ENCODE results near the gene ANKRD30B. TPM values are rescaled to one million over a fixed set of nuclear protein-coding genes. Genes with fewer than 3 reads are reported as not detected.
"Not testable (repeated sequence)": the region's sequence is repeated elsewhere in the genome, so short reads cannot be mapped to it uniquely, and the experiment has no call there.

Gene ANKRD30B
- total and polyA plus RNA-seq, 2 of the 4 experiments (the other 2 are of a cell fraction): not detected

GRCh38 chr18:14841607-14842006 lies 93.6 kb downstream of the ANKRD30B start:
- intact Hi-C loops (cut with micrococcal nuclease); DNase-seq; H3K4me1 ChIP-seq (ENCODE audit: control insufficient read depth, insufficient read depth, low read length); H3K9me3 ChIP-seq (ENCODE audit: control insufficient read depth, insufficient read depth, low read length); BruUV-seq (replicated peaks); H2BK5ac ChIP-seq (ENCODE audit: low read depth, low read length, poor library complexity, severe bottlenecking); H4K91ac ChIP-seq (ENCODE audit: insufficient read depth, low read depth, low read length); H2BK15ac ChIP-seq (ENCODE audit: low read depth, low read length); in situ Hi-C loops (cut with MboI; ENCODE audit: low sequenced_read_pairs); H3K18ac ChIP-seq (ENCODE audit: low read depth, low read length); H3K27me3 ChIP-seq (ENCODE audit: control insufficient read depth, insufficient read depth, low read length); H2AFZ ChIP-seq (replicated peaks; ENCODE audit: low read length, poor library complexity); H3K14ac ChIP-seq (replicated peaks; ENCODE audit: low read depth, low read length); H3K4me2 ChIP-seq (ENCODE audit: low read depth, low read length); ATAC-seq (ENCODE audit: low read depth); H3K9ac ChIP-seq (ENCODE audit: low read depth, low read length); H4K5ac ChIP-seq (ENCODE audit: low read depth, low read length); H3K36me3 ChIP-seq (ENCODE audit: control insufficient read depth, insufficient read depth, low read length); H3K56ac ChIP-seq (ENCODE audit: extremely low read depth, insufficient read depth, low read length); H2AK5ac ChIP-seq (ENCODE audit: low read depth, low read length); H2BK20ac ChIP-seq (ENCODE audit: low read depth, low read length); H2BK120ac ChIP-seq (ENCODE audit: low read depth, low read length); H3K23ac ChIP-seq (ENCODE audit: low read depth, low read length); H3K79me1 ChIP-seq (ENCODE audit: low read depth in 1 of 2, low read length in 2 of 2); H3K4ac ChIP-seq (ENCODE audit: low read depth, low read length); H3K4me3 ChIP-seq (ENCODE audit: insufficient read depth, low read depth, low read length); H4K8ac ChIP-seq (ENCODE audit: low read depth in 2 of 2, low read length in 2 of 2); CTCF ChIA-PET; H4K20me1 ChIP-seq (ENCODE audit: insufficient read depth, low read length); dilution Hi-C loops (cut with HindIII; ENCODE audit: low sequenced_read_pairs, unreplicated experiment); POLR2A ChIA-PET (ENCODE audit: unreplicated experiment); H2AK9ac ChIP-seq (replicated peaks; ENCODE audit: low read depth, low read length, poor library complexity); H3K9me1 ChIP-seq (ENCODE audit: insufficient read depth, low read length); H3K27ac ChIP-seq (ENCODE audit: insufficient read depth, low read length): not testable (repeated sequence)
- no CpG with 5 or more reads among the region's 2 CpGs for WGBS, 2 experiments (ENCODE audit: extremely low coverage in 2 of 2, insufficient read length in 1 of 2)

- H3K23ac ChIP-seq (ENCODE audit: low read depth, low read length); H2BK5ac ChIP-seq (ENCODE audit: low read depth, low read length, poor library complexity, severe bottlenecking); H4K5ac ChIP-seq (ENCODE audit: low read depth, low read length); ATAC-seq (ENCODE audit: low read depth); H4K8ac ChIP-seq (ENCODE audit: low read depth in 2 of 2, low read length in 2 of 2); H2BK20ac ChIP-seq (ENCODE audit: low read depth, low read length); H3K9me3 ChIP-seq (ENCODE audit: control insufficient read depth, insufficient read depth, low read length); H3K9me1 ChIP-seq (ENCODE audit: insufficient read depth, low read length); intact Hi-C loops (cut with micrococcal nuclease); H2BK15ac ChIP-seq (ENCODE audit: low read depth, low read length); H2AFZ ChIP-seq (replicated peaks; ENCODE audit: low read length, poor library complexity); dilution Hi-C loops (cut with HindIII; ENCODE audit: low sequenced_read_pairs, unreplicated experiment); H3K27ac ChIP-seq (ENCODE audit: insufficient read depth, low read length); H3K79me1 ChIP-seq (ENCODE audit: low read depth in 1 of 2, low read length in 2 of 2); H3K56ac ChIP-seq (ENCODE audit: extremely low read depth, insufficient read depth, low read length); H3K14ac ChIP-seq (replicated peaks; ENCODE audit: low read depth, low read length); H4K91ac ChIP-seq (ENCODE audit: insufficient read depth, low read depth, low read length); H3K18ac ChIP-seq (ENCODE audit: low read depth, low read length); POLR2A ChIA-PET (ENCODE audit: unreplicated experiment); BruUV-seq (replicated peaks); H2AK5ac ChIP-seq (ENCODE audit: low read depth, low read length); H3K4ac ChIP-seq (ENCODE audit: low read depth, low read length); in situ Hi-C loops (cut with MboI; ENCODE audit: low sequenced_read_pairs); H3K4me1 ChIP-seq (ENCODE audit: control insufficient read depth, insufficient read depth, low read length); DNase-seq; CTCF ChIA-PET; H2AK9ac ChIP-seq (replicated peaks; ENCODE audit: low read depth, low read length, poor library complexity); H3K36me3 ChIP-seq (ENCODE audit: control insufficient read depth, insufficient read depth, low read length); H3K4me2 ChIP-seq (ENCODE audit: low read depth, low read length); H3K4me3 ChIP-seq (ENCODE audit: insufficient read depth, low read depth, low read length); H3K27me3 ChIP-seq (ENCODE audit: control insufficient read depth, insufficient read depth, low read length); H3K9ac ChIP-seq (ENCODE audit: low read depth, low read length); H4K20me1 ChIP-seq (ENCODE audit: insufficient read depth, low read length); H2BK120ac ChIP-seq (ENCODE audit: low read depth, low read length): not testable (repeated sequence)
- no CpG with 5 or more reads among the region's 2 CpGs for WGBS, 2 experiments (ENCODE audit: extremely low coverage in 2 of 2, insufficient read length in 1 of 2)
These were observed 103.6 kb downstream of the ANKRD30B start for GRCh38 chr18:14851533-14851932.
